Measurements from ENCODE around the gene ARSH.
"Not testable (repeated sequence)": the region's sequence is repeated elsewhere in the genome, so short reads cannot be mapped to it uniquely, and the experiment has no call there.

Gene ARSH

GRCh38 chrX:2967584-2967983 is 38.8 kb upstream of the ARSH start:
- no peak for DNase-seq (ENCODE audit: low read depth)
- no peak overlapping the region for H3K4me3 ChIP-seq (ENCODE audit: low read depth, low read length)

GRCh38 chrX:2967998-2968909 is 38.1 kb upstream of the ARSH start:
- no peak for DNase-seq (ENCODE audit: low read depth)
- H3K4me3 ChIP-seq (ENCODE audit: low read depth, low read length) = no peak overlapping the region
- no peak for TF ChIP-seq CTCF (IDR thresholded peaks at IDR 0.05; ENCODE audit: control insufficient read depth, extremely low read depth, insufficient read depth)

More at GRCh38 chrX:2967584-2967983, 38.8 kb upstream of the ARSH start:
- no peak for TF ChIP-seq CTCF (IDR thresholded peaks at IDR 0.05; ENCODE audit: control insufficient read depth, extremely low read depth, insufficient read depth)

- TF ChIP-seq CTCF (IDR thresholded peaks at IDR 0.05; ENCODE audit: control insufficient read depth, extremely low read depth, insufficient read depth) = no peak
- H3K4me3 ChIP-seq (ENCODE audit: low read depth, low read length) = no peak overlapping the region
- no peak for DNase-seq (ENCODE audit: low read depth)
Measured at GRCh38 chrX:2969021-2969420, 37.3 kb upstream of the ARSH start.

- no peak overlapping the region for H3K4me3 ChIP-seq (ENCODE audit: low read depth, low read length)
- DNase-seq (ENCODE audit: low read depth) = no peak
- TF ChIP-seq CTCF (IDR thresholded peaks at IDR 0.05; ENCODE audit: control insufficient read depth, extremely low read depth, insufficient read depth) = no peak
Measured at GRCh38 chrX:2972391-2972790, 34.0 kb upstream of the ARSH start.

- H3K4me3 ChIP-seq (ENCODE audit: low read depth, low read length) = no peak overlapping the region
- no peak for TF ChIP-seq CTCF (IDR thresholded peaks at IDR 0.05; ENCODE audit: control insufficient read depth, extremely low read depth, insufficient read depth)
- DNase-seq (ENCODE audit: low read depth) = no peak
Measured at GRCh38 chrX:2974961-2975360, 31.4 kb upstream of the ARSH start.

GRCh38 chrX:2978639-2979038 is 27.7 kb upstream of the ARSH start:
- not testable (repeated sequence) for DNase-seq (ENCODE audit: low read depth); H3K4me3 ChIP-seq (ENCODE audit: low read depth, low read length)

GRCh38 chrX:2984342-2984741 is 22.0 kb upstream of the ARSH start:
- DNase-seq (ENCODE audit: low read depth) = no peak
- TF ChIP-seq CTCF (IDR thresholded peaks at IDR 0.05; ENCODE audit: control insufficient read depth, extremely low read depth, insufficient read depth) = no peak
- no peak overlapping the region for H3K4me3 ChIP-seq (ENCODE audit: low read depth, low read length)
